IMR-90 (cell line): ENCODE measurements around the gene CDHR3.

Experiments
- BHLHE40 ChIP-seq: fragments of 150-350 bp; IDR thresholded peaks from 2 replicates; pipeline ENCODE4 v1.6.1; 2016; ENCODE audit warnings: mild to moderate bottlenecking, low read depth, low read length
- FOS ChIP-seq: fragments of 150-350 bp; IDR thresholded peaks from 2 replicates; pipeline ENCODE4 v1.6.1; 2016; ENCODE audit warnings: low read depth, low read length
- MAZ ChIP-seq: IDR thresholded peaks from 2 replicates; pipeline ENCODE4 v1.6.1; 2012; ENCODE audit warnings: low read depth, mild to moderate bottlenecking, low read length, improper control_type of control experiment, moderate library complexity, borderline replicate concordance
- MXI1 ChIP-seq: IDR thresholded peaks from 2 replicates; pipeline ENCODE4 v1.6.1; 2012; ENCODE audit warnings: low read depth, mild to moderate bottlenecking, low read length, moderate library complexity, borderline replicate concordance
- POLR2A ChIP-seq: IDR thresholded peaks from 2 replicates; pipeline ENCODE4 v1.6.1; 2012; ENCODE audit warnings: mild to moderate bottlenecking, low read depth, low read length
- RFX5 ChIP-seq: IDR thresholded peaks from 2 replicates; pipeline ENCODE4 v1.8.0; 2012; ENCODE audit warnings: low read depth, mild to moderate bottlenecking, low read length, moderate library complexity
- TF ChIP-seq, protein P1 (sequence below): fragments of 150-350 bp; IDR thresholded peaks from 2 replicates; pipeline ENCODE4 v1.6.1; 2017; ENCODE audit warnings: mild to moderate bottlenecking, antibody characterized with exemption, low read length, low read depth
- TF ChIP-seq, protein P2 (sequence below): conservative IDR thresholded peaks from 2 replicates; pipeline ENCODE4 v1.5.1; 2012; ENCODE audit warnings: mild to moderate bottlenecking, low read depth, low read length, improper control_type of control experiment

DNA sequence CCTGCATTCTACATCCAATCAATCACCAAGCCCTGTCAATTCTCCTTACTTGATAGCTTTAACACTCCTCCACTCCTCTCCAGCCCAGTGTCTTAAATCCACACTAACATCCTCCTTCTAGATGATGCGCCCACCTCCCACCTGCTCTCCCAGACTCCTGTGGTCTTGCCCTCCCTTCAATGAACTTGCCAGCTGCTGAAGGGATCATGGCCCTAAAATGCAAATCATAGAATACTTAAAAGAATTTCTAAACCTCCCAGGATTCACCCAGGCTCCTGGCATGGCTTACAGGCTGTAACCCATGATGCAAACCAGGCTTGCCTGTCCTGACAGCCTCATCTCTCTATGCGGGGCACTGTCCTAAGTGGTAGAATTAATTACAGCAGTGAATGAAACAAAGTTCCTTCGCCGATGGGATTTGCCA, 105.5 kb downstream of the CDHR3 start:
- TF ChIP-seq, protein P1, sequence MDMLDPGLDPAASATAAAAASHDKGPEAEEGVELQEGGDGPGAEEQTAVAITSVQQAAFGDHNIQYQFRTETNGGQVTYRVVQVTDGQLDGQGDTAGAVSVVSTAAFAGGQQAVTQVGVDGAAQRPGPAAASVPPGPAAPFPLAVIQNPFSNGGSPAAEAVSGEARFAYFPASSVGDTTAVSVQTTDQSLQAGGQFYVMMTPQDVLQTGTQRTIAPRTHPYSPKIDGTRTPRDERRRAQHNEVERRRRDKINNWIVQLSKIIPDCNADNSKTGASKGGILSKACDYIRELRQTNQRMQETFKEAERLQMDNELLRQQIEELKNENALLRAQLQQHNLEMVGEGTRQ: no peak
- TF ChIP-seq, protein P2, sequence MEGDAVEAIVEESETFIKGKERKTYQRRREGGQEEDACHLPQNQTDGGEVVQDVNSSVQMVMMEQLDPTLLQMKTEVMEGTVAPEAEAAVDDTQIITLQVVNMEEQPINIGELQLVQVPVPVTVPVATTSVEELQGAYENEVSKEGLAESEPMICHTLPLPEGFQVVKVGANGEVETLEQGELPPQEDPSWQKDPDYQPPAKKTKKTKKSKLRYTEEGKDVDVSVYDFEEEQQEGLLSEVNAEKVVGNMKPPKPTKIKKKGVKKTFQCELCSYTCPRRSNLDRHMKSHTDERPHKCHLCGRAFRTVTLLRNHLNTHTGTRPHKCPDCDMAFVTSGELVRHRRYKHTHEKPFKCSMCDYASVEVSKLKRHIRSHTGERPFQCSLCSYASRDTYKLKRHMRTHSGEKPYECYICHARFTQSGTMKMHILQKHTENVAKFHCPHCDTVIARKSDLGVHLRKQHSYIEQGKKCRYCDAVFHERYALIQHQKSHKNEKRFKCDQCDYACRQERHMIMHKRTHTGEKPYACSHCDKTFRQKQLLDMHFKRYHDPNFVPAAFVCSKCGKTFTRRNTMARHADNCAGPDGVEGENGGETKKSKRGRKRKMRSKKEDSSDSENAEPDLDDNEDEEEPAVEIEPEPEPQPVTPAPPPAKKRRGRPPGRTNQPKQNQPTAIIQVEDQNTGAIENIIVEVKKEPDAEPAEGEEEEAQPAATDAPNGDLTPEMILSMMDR: no peak
- no peak for TF ChIP-seq POLR2A
- TF ChIP-seq MXI1: no peak
- TF ChIP-seq MAZ: no peak
- TF ChIP-seq BHLHE40: no peak
- no peak for TF ChIP-seq FOS
- TF ChIP-seq RFX5: no peak
